Measurements from ENCODE around the gene CYFIP2.

Gene CYFIP2

GRCh38 chr5:157288405-157289163 is 22.7 kb downstream of the CYFIP2 start:
- DNase-seq (no peak), ATAC-seq (no peak)

- DNase-seq (no peak), ATAC-seq (no peak)
Measured at GRCh38 chr5:157289164-157289819, 23.4 kb downstream of the CYFIP2 start.

- DNase-seq (no peak), ATAC-seq (peak; percentile 69)
Measured at GRCh38 chr5:157290156-157290980, 24.4 kb downstream of the CYFIP2 start.

GRCh38 chr5:157290981-157291711 is 25.2 kb downstream of the CYFIP2 start:
- peak; percentile 51 for DNase-seq
- peak; percentile 75 for ATAC-seq

- DNase-seq (no peak), ATAC-seq (no peak)
Measured at GRCh38 chr5:157292599-157292998, 26.7 kb downstream of the CYFIP2 start.

DNA sequence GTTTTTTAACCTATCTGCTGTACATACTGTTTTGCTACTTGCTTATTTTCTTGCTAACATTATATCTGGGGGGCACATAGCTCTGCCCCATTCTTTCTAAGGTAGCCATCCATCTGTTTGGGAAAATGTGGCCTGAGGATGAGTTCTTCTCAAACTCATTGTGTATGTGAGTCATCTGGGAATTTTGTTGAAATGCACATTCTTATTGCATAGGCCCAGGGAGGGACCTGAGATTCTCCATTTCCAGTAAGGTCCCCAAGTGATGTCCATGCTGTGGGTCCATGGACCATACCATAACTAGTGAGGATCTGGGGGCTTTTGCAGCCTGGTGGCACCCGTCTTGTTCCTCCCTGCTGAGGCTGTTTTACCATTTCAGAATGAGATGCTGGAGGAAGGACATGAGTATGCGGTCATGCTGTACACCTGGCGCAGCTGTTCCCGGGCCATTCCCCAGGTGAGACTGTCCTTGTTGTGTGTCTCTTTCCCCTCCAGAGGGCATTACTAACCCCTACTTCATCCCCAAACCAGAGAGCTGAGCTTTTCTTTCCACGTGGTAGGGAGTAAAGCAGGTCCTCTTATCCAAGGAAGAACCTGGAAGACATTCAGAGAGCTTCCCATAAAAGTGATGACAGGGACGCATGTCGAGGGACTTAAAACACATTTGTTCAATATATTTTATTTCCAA is 28.6 kb downstream of the CYFIP2 start:
- ATAC-seq (no peak), DNase-seq (no peak)

- ATAC-seq (no peak), DNase-seq (no peak)
Measured at GRCh38 chr5:157295247-157295646, 29.3 kb downstream of the CYFIP2 start.

DNA sequence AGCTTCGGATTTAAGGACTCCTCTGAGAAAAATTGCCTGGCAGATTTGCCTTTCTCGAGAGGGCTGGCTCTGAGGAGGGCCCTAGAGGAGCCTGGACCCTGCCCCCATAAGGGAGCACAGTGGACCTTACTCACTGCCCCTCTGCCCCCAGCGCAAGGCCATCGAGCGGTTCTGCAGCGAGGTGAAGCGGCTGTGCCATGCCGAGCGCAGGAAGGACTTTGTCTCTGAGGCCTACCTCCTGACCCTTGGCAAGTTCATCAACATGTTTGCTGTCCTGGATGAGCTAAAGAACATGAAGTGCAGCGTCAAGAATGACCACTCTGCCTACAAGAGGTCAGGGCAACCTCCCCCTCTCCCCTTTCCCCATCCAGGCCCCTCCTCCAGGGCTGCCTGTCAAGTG is 34.6 kb downstream of the CYFIP2 start:
- DNase-seq, result no peak
- ATAC-seq, result no peak

GRCh38 chr5:157301066-157301465 is 35.1 kb downstream of the CYFIP2 start:
- ATAC-seq (no peak), DNase-seq (no peak)

GRCh38 chr5:157303023-157303422 is 37.1 kb downstream of the CYFIP2 start:
- ATAC-seq, result no peak
- DNase-seq, result no peak

DNA sequence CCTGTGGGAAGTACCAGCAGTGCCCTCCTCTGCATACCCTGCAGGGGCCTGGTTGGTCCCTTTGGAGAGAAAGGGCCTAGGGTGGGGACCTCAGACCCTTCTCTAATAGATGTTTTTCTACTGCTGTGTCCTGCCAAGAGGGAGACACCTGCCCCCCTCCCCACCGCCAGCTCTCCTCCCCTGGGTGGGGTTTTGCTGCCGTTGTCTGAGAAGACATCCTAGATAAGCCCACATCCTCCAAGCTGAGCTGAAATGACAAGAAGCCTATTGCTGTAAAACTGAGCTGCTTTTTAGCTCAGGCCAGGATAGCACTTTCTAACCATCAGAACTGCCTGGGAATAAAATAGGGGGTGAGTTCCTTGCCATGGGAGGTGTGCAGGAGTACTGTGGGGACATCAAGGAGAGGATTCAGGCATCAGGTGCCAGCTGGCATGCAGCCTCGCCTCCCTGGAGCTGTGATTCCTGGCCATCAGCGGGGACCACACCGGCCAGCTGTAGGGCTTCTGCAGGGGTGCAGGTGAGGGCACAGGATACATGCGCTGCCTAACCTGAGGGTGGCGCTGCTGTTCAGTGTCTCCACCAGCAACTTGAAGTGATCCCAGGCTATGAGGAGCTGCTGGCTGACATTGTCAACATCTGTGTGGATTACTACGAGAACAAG is 37.9 kb downstream of the CYFIP2 start:
- ATAC-seq (no peak), DNase-seq (peak; percentile 65)

GRCh38 chr5:157306081-157306480 is 40.2 kb downstream of the CYFIP2 start:
- ATAC-seq, result no peak
- DNase-seq, result no peak

DNA sequence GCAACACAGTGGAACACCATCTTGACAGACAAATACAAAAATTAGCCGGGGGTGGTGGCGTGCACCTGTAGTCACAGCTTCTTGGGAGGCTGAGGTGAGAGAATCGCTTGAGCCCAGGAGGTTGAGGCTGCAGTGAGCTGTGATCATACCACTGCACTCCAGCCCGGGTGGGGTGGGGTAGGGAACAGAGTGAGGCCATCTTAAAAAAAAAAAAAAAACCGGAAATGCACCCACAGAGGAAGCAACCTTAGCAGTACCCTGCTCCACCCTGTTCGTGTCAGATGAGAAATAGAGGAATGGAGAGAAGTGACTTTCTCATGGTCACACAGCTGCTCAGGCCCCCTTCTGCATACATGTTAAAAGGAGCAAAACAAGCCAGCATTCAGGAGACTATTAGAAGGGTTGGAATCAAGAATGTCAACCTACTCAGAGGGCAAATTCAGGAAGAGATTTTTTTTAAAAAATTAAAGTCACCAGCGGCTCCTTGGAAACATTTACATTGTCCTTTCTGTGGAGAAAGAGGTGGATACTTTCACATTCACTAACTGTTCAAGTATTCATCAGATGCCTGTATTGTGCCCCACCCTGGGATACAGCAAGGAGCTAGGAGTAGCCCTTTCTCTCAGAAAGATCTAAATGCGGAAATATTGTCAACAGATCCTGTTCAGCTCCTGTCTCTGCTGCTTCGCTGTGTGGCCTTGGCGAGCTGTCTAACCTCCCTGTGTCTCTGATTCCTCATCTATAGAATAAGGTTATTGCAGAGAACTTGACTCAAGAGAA is 41.0 kb downstream of the CYFIP2 start:
- ATAC-seq (peak; percentile 72), DNase-seq (no peak)

DNA sequence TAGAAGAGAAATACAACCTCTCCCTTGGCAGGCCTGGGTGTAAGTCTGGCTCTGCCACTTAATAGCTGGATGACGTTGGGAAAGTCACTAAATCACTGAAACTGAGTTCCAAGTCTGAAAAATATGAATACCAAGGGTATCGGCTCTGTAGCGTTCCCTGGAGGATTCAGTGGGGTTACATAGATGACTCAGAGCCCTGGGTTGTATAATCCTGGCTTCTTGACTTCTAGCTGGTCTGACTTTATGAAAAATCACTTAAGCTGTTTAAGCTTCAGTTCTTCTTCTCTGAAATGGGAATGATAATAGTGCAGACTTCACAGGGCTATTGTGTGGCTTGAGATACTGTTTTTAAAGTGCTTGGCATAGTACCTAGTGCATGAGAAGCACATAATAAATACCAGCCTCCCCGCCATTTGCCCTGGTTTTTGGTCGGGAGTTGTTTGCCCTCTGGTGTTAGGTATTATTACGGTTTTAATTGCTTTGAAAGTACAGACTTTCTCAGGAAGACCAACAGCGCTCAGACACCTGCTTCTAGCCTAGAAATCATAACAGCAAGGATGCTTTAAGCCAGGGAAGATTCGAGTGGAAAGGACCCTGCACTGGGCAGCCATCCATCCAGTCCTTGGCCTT is 43.0 kb downstream of the CYFIP2 start:
- no peak for DNase-seq
- no peak for ATAC-seq

DNA sequence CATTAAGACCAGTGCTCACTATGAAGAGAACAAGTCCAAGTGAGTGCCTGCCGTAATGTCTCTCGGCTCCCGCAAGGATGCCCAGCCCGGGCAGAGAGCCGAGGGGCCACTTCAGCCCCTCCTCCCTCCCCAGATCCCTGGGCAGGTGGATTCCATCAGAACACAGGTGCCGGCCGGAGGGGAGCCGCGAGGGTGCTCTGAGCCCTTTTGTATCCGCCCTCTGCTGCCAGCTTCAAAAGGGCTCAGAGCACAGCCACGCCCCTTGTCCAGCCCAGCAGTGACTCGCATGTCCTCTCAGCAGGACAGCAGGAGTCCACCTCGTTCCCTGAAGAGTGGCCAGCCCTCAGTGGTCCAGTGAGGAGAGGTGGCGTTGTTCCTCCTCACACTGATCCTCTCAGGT is 43.9 kb downstream of the CYFIP2 start:
- ATAC-seq, result no peak

GRCh38 chr5:157311595-157311994 is 45.7 kb downstream of the CYFIP2 start:
- ATAC-seq (no peak), DNase-seq (no peak)

More for the DNA sequence above, 43.9 kb downstream of the CYFIP2 start:
- no peak for DNase-seq

DNA sequence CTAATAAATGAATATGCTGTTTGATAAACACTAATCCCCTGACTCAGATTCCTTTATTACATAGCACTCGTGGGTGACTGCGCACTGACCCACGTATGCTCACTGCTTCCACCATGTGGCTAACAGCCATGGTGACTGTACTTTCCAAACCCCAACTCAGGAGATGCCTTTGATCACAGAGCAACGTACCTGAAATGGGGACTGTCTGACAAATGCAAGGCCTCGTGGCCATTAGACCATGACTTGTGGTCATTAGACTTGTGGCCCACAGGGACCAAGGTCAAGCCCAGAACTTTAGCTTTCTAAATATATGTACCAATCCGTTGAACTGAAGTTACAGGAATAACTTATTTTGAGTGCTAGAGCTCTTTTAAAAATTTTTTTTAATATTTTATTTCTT is 46.6 kb downstream of the CYFIP2 start:
- peak; percentile 53 for DNase-seq
- ATAC-seq, result peak; percentile 95

DNA sequence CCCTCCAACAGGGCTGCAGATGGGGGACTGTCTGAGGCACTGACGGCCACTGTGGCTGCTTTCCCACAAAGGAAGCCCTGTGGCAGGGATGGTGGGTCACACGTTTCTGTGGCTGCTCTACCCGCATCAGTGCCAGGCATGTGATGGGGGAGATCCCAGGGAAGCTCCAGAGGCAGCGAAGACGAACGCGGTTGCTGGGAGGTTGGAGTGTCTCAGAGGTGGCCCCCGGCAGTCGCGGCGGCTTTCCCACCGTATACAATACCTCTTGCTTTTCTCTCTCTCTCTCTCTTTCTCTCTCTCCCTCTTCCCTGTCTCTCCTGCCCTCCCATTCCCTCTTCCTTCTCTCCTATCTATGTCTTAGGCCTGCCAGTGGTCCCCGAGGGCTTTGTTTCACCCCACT is 56.7 kb downstream of the CYFIP2 start:
- DNase-seq (no peak), ATAC-seq (no peak)

- peak; percentile 43 for DNase-seq
- no peak for ATAC-seq
Measured at GRCh38 chr5:157323107-157323706, 57.3 kb downstream of the CYFIP2 start.

All from stimulated activated naive CD8-positive, alpha-beta T cell treated with anti-CD3 and anti-CD28 coated beads, Interleukin-15, Interleukin-2, amounts not matched to agents 100 U/mL and 50 U/mL, for 24 hours (primary cell).